GM12801 (cell line): ENCODE data around the gene TMEM170A.

ENCODE experiments used
- TF ChIP-seq, protein P1 (sequence below): IDR thresholded peaks from one replicate; pipeline ENCODE4 v1.5.1; 2011; ENCODE audit warnings: control low read depth; ENCODE audit not compliant: insufficient read length; ENCODE audit errors: extremely low read depth

Gene TMEM170A

GRCh38 chr16:75455677-75456076 lies 8.8 kb downstream of the TMEM170A start:
- TF ChIP-seq, protein P1, sequence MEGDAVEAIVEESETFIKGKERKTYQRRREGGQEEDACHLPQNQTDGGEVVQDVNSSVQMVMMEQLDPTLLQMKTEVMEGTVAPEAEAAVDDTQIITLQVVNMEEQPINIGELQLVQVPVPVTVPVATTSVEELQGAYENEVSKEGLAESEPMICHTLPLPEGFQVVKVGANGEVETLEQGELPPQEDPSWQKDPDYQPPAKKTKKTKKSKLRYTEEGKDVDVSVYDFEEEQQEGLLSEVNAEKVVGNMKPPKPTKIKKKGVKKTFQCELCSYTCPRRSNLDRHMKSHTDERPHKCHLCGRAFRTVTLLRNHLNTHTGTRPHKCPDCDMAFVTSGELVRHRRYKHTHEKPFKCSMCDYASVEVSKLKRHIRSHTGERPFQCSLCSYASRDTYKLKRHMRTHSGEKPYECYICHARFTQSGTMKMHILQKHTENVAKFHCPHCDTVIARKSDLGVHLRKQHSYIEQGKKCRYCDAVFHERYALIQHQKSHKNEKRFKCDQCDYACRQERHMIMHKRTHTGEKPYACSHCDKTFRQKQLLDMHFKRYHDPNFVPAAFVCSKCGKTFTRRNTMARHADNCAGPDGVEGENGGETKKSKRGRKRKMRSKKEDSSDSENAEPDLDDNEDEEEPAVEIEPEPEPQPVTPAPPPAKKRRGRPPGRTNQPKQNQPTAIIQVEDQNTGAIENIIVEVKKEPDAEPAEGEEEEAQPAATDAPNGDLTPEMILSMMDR: no peak

GRCh38 chr16:75452464-75453190 lies 11.9 kb downstream of the TMEM170A start:
- TF ChIP-seq, protein P1: no peak

DNA sequence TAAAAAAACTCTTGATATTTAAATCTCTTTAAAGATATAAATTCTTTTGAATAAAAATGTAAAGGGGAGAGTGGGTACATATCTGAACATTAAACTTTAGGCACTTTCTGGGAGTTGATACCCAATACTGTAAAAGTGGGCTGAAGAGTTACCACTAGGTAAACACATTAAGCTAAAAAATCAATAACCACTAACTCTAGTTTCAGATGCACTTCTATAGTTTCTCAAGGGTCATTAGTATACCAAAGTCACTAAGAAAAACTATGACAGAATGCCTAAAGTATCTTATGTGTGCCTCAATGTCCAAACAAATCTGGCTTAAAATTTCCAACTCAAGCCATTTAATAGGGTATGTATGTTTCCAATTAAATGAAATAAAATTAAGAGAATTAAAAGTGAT lies 18.1 kb downstream of the TMEM170A start:
- TF ChIP-seq, protein P1: no peak

- TF ChIP-seq, protein P1: no peak
Measured at GRCh38 chr16:75445298-75445697, 19.2 kb downstream of the TMEM170A start.

- TF ChIP-seq, protein P1: no peak
Measured at GRCh38 chr16:75443298-75443697, 21.2 kb downstream of the TMEM170A start.

GRCh38 chr16:75433732-75434413 lies 30.6 kb downstream of the TMEM170A start:
- TF ChIP-seq, protein P1: no peak

GRCh38 chr16:75432828-75433731 lies 31.4 kb downstream of the TMEM170A start, which contains the start of gene CFDP1:
Gene CFDP1, minus strand, starts transcription at chr16:75433503. Its CDS starts 151 bp downstream, at chr16:75433352.
- TF ChIP-seq, protein P1: no peak
